Measurements from ENCODE around the gene POLE. TPM values are rescaled to one million over a fixed set of nuclear protein-coding genes. Genes with fewer than 3 reads are reported as not detected.

POLE gene
- total and polyA plus RNA-seq, 2 experiments from 2014 or later = 6.0 to 16.2 TPM

- TF ChIP-seq EZH2phosphoT487 (IDR thresholded peaks at IDR 0.05; ENCODE audit: insufficient read depth, low read depth) (no peak), EZH2 (IDR thresholded peaks at IDR 0.05; ENCODE audit: insufficient read depth, poor library complexity, severe bottlenecking) (no peak)
- Histone ChIP-seq H3K27me3 (replicated peaks; ENCODE audit: insufficient read depth) (no peaks in the 10 kb centered on the region), H4K20me1 (ENCODE audit: insufficient read depth) (no peaks in the 10 kb centered on the region), H3F3A (ENCODE audit: insufficient read depth) (no peaks in the 10 kb centered on the region), H3K27ac (no peak overlapping the region), H3K36me3 (ENCODE audit: low read depth) (no peaks in the 10 kb centered on the region; the same call in 1 of the 2 replicates), H3K9me2 (ENCODE audit: insufficient read depth) (no peaks in the 10 kb centered on the region), H3K79me2 (ENCODE audit: insufficient read depth) (no peaks in the 10 kb centered on the region), H3K9ac (no peak overlapping the region), H3K4me2 (ENCODE audit: unreplicated experiment) (no peak overlapping the region), H3K4me3 (no peak overlapping the region), H2AFZ (no peak overlapping the region), H3K4me1 (ENCODE audit: insufficient read depth) (no peaks in the 10 kb centered on the region), H3K9me3 (ENCODE audit: low read depth) (no peaks in the 10 kb centered on the region)
- DNase-seq = no peak
- in situ Hi-C loops (cut with MboI) = no loop called here
- 98% methylated on average over 13 of the region's 13 CpGs for WGBS, 2 experiments (ENCODE audit: low coverage in 1 of 2, low lambda C conversion rate in 2 of 2, missing lambda C conversion rate in 2 of 2)
These were observed 22.0 kb downstream of the POLE start for GRCh38 chr12:132665149-132665491.

GRCh38 chr12:132664206-132665148 lies 22.7 kb downstream of the POLE start:
- no peak overlapping the region for H2AFZ ChIP-seq
- H3K36me3 ChIP-seq (ENCODE audit: low read depth) = no peaks in the 10 kb centered on the region; the same call in 1 of the 2 replicates
- no peaks in the 10 kb centered on the region for H3K79me2 ChIP-seq (ENCODE audit: insufficient read depth)
- H3K27ac ChIP-seq = no peak overlapping the region
- H3K9me2 ChIP-seq (ENCODE audit: insufficient read depth) = no peaks in the 10 kb centered on the region
- in situ Hi-C loops (cut with MboI) = no loop called here
- H3F3A ChIP-seq (ENCODE audit: insufficient read depth) = no peaks in the 10 kb centered on the region
- no peak overlapping the region for H3K9ac ChIP-seq
- H3K4me2 ChIP-seq (ENCODE audit: unreplicated experiment) = no peak overlapping the region
- H3K4me3 ChIP-seq = no peak overlapping the region
- H3K9me3 ChIP-seq (ENCODE audit: low read depth) = no peaks in the 10 kb centered on the region
- 89 to 93% methylated on average over 20 to 21 of the region's 21 CpGs for WGBS, 2 experiments (ENCODE audit: low coverage in 1 of 2, low lambda C conversion rate in 2 of 2, missing lambda C conversion rate in 2 of 2)
- no peaks in the 10 kb centered on the region for H3K4me1 ChIP-seq (ENCODE audit: insufficient read depth)
- TF ChIP-seq EZH2 (IDR thresholded peaks at IDR 0.05; ENCODE audit: insufficient read depth, poor library complexity, severe bottlenecking) = no peak
- TF ChIP-seq EZH2phosphoT487 (IDR thresholded peaks at IDR 0.05; ENCODE audit: insufficient read depth, low read depth) = no peak
- DNase-seq = no peak
- no peaks in the 10 kb centered on the region for H3K27me3 ChIP-seq (replicated peaks; ENCODE audit: insufficient read depth)
- H4K20me1 ChIP-seq (ENCODE audit: insufficient read depth) = no peaks in the 10 kb centered on the region

DNA sequence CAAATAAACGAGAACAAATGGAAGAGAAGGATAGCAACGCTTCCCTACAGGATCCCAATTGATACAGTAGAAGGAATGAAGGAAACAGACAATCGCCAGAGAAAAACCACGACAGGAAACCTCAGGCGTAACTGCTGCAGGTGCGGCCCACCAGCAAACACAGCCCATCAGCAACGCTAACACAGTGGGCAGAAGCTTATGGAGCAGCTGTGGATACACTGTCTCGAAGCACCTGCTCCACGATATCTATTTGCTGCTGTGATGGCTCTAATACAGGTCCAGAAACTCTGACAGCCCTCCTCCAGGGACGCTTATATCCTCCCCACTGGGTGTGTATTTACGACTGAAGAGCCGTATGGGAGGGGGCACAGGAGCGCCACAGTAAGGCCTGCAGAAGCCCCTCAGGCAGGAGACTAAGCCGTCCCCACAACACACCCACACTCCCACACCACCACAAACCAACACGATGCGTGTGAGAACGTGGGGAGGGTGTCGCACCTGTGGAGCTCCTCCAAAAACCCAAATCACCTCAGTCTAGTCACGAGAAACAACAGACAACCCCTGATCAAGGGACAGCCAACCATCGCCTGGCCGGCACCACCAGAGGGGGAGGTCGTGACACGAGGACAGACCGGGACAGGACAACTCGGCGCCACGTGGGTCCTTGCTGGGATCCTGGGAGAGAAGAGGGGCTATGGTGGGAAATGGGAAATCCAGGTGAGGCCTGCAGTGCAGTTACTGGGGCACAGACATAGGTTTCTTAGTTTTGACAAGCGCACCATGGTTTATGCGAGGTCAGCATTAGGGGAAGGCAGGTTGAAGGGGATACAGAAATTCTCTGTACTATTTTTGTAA lies 24.0 kb downstream of the POLE start:
- DNase-seq = no peak
- Histone ChIP-seq H3K4me2 (ENCODE audit: unreplicated experiment) (no peak overlapping the region), H3K4me3 (no peak overlapping the region), H3K9me3 (ENCODE audit: low read depth) (no peaks in the 10 kb centered on the region), H3K4me1 (ENCODE audit: insufficient read depth) (no peaks in the 10 kb centered on the region), H3F3A (ENCODE audit: insufficient read depth) (no peaks in the 10 kb centered on the region), H2AFZ (no peak overlapping the region), H3K9me2 (ENCODE audit: insufficient read depth) (no peaks in the 10 kb centered on the region), H3K27me3 (replicated peaks; ENCODE audit: insufficient read depth) (no peaks in the 10 kb centered on the region), H3K79me2 (ENCODE audit: insufficient read depth) (no peaks in the 10 kb centered on the region), H3K36me3 (ENCODE audit: low read depth) (peaks cover under 1% of the 10 kb centered on the region; the same call in 1 of the 2 replicates), H3K27ac (no peak overlapping the region), H3K9ac (no peak overlapping the region), H4K20me1 (ENCODE audit: insufficient read depth) (no peaks in the 10 kb centered on the region)
- TF ChIP-seq EZH2 (IDR thresholded peaks at IDR 0.05; ENCODE audit: insufficient read depth, poor library complexity, severe bottlenecking) = no peak
- no peak for TF ChIP-seq EZH2phosphoT487 (IDR thresholded peaks at IDR 0.05; ENCODE audit: insufficient read depth, low read depth)
- WGBS, 2 experiments (ENCODE audit: low coverage in 1 of 2, low lambda C conversion rate in 2 of 2, missing lambda C conversion rate in 2 of 2) = 94% methylated on average over 29 of the region's 29 CpGs
- in situ Hi-C loops (cut with MboI) = no loop called here

- no peak overlapping the region for H3K9ac ChIP-seq
- H3K36me3 ChIP-seq (ENCODE audit: low read depth) = peaks cover 3% of the 10 kb centered on the region; the same call in 1 of the 2 replicates
- no peak overlapping the region for H2AFZ ChIP-seq
- TF ChIP-seq EZH2phosphoT487 (IDR thresholded peaks at IDR 0.05; ENCODE audit: insufficient read depth, low read depth) = no peak
- TF ChIP-seq EZH2 (IDR thresholded peaks at IDR 0.05; ENCODE audit: insufficient read depth, poor library complexity, severe bottlenecking) = no peak
- WGBS, 2 experiments (ENCODE audit: low coverage in 1 of 2, low lambda C conversion rate in 2 of 2, missing lambda C conversion rate in 2 of 2) = 85 to 86% methylated on average over 5 of the region's 5 CpGs
- no peaks in the 10 kb centered on the region for H3K27me3 ChIP-seq (replicated peaks; ENCODE audit: insufficient read depth)
- no peaks in the 10 kb centered on the region for H3K9me3 ChIP-seq (ENCODE audit: low read depth)
- H3K4me3 ChIP-seq = no peak overlapping the region
- H3K4me2 ChIP-seq (ENCODE audit: unreplicated experiment) = no peak overlapping the region
- DNase-seq = no peak
- in situ Hi-C loops (cut with MboI) = no loop called here
- no peaks in the 10 kb centered on the region for H3K4me1 ChIP-seq (ENCODE audit: insufficient read depth)
- H3K27ac ChIP-seq = no peak overlapping the region
- no peaks in the 10 kb centered on the region for H3K79me2 ChIP-seq (ENCODE audit: insufficient read depth)
- no peaks in the 10 kb centered on the region for H3K9me2 ChIP-seq (ENCODE audit: insufficient read depth)
- no peaks in the 10 kb centered on the region for H4K20me1 ChIP-seq (ENCODE audit: insufficient read depth)
- H3F3A ChIP-seq (ENCODE audit: insufficient read depth) = no peaks in the 10 kb centered on the region
These were observed 25.2 kb downstream of the POLE start for GRCh38 chr12:132661972-132662371.
